Effector memory CD4-positive, alpha-beta T cell (primary cell): ENCODE results near the gene PRKAG2.

ENCODE experiments used
- DNase-seq, 3 donors: peaks; one replicate each; pipeline ENCODE4 v3.0.0-alpha.2; 2020
- H3K27ac ChIP-seq: 2 replicates; pipeline ENCODE4 v1.7.0; 2013; ENCODE audit warnings: mild to moderate bottlenecking, low read length, moderate library complexity; ENCODE audit not compliant: insufficient read depth, poor library complexity, severe bottlenecking
- H3K27me3 ChIP-seq: replicated peaks from 2 replicates; pipeline ENCODE4 v1.7.0; 2013; ENCODE audit warnings: mild to moderate bottlenecking, low read length; ENCODE audit not compliant: insufficient read depth, control insufficient read depth, poor library complexity, severe bottlenecking
- H3K36me3 ChIP-seq: 2 replicates; pipeline ENCODE4 v1.7.0; 2013; ENCODE audit warnings: mild to moderate bottlenecking, low read length, moderate library complexity; ENCODE audit not compliant: control insufficient read depth, insufficient read depth
- H3K4me1 ChIP-seq: 2 replicates; pipeline ENCODE4 v1.7.0; 2013; ENCODE audit warnings: low read length, mild to moderate bottlenecking; ENCODE audit not compliant: control insufficient read depth, insufficient read depth, poor library complexity, severe bottlenecking
- H3K4me3 ChIP-seq: 2 replicates; pipeline ENCODE4 v1.7.0; 2013; ENCODE audit warnings: low read length, low read depth, mild to moderate bottlenecking; ENCODE audit not compliant: insufficient read depth, poor library complexity, severe bottlenecking
- H3K9me3 ChIP-seq: 2 replicates; pipeline ENCODE4 v1.7.0; 2013; ENCODE audit warnings: mild to moderate bottlenecking, low read length, moderate library complexity; ENCODE audit not compliant: control insufficient read depth

The PRKAG2 gene

DNA sequence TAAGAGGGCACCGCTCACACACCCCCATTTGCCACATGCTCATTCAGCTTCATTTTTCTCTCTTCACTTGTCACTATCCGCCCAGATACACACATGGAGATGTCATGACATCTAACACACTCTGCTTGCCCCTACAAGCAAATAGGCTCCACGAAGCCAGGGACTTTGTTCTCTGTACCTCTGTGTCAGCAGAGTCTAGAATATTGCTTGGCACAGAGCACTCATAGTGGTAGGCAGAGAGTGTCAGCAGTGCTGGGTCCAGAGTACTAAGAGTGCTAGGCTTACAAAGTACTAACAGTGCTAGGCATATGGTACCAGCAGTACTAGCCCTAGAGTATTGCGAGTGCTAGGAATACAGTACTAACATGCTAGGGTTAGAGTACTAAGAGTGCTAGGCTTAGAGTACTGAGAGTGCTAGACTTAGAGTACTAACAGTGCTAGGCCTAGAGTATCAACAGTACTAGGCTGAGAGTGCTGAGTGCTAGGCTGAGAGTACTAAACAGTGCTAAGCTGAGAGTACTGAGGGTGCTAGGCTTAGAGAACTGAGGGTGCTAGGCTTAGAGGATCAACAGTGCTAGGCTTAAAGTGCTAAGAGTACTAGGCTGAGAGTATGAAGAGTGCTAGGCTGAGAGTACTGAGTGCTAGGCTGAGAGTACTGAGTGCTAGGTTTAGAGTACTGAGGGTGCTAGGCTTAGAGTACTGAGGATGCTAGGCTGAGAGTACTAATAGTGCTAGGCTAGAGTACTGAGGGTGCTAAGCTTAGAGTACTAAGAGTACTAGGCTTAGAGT is 166.1 kb downstream of the PRKAG2 start:
- H3K36me3 ChIP-seq, result no peaks in the 10 kb centered on the region
- no peak overlapping the region for H3K27ac ChIP-seq
- no peak for DNase-seq
- no peak overlapping the region for H3K4me3 ChIP-seq
- no peaks in the 10 kb centered on the region for H3K27me3 ChIP-seq
- no peaks in the 10 kb centered on the region for H3K4me1 ChIP-seq
- H3K9me3 ChIP-seq, result no peaks in the 10 kb centered on the region

DNA sequence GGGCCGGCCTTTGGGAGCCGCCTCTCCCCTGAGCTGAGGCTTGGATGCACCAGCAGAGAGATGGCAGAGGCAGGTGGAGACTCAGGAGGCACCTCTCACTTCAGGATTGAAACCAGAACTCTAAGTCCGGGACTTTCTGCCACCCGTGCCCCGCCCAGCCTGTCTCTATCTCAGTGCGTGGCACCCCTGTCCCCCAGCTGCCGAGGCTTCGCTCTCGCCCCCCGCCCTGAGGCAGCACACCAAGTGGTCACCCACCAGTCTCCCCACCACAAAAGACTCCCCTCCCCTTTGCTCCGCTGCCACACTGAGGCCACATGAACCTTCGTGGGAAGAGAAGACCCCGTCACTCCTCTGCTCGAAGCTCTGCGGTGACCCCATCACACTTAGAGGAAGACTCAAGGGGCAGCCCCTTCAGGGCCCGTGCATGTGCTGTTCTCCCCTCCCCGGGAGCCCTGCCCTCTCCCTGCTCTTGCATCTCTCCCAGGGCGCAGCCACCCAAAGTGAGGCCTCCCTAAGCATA is 166.7 kb downstream of the PRKAG2 start:
- Histone ChIP-seq H3K36me3 (no peaks in the 10 kb centered on the region), H3K4me3 (no peak overlapping the region), H3K9me3 (no peaks in the 10 kb centered on the region), H3K27ac (no peak overlapping the region), H3K4me1 (no peaks in the 10 kb centered on the region), H3K27me3 (no peaks in the 10 kb centered on the region)
- no peak for DNase-seq

DNA sequence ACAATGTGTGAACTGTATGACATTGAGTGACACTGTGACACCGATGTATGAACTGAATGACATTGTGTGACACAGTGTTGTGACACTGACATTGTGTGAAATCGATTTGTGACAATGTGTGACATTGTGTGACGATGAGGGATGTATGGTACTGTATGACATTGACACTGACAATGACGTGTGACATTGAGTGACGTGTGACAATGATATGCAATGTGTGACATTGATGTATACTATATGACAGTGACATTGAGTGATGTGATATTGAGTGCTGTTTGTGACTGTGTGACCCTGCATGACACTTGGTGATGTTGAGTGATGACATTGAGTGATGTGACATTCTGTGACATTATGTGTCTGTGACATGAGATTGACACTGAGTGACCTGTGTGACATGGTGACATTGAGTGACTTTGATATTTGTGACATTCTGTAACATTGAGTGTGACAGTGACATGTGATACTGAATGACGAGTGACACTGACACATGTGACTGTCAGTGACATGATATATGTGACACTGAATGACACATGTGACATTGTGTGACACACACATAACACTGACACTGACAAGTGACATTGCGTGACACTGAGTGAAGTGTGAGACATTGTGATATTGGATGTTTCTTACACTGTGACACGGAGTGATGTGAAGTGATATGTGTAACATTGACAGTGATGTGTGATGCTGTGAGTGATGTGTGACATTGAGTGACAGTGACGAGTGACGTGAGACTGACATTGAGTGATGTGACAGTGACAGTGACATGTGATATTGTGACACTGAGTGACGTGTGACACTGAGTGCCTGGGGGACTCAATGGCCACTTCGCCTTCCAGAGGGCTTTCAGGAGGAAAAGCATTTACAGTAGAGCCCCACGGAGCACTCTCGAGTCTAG is 167.5 kb downstream of the PRKAG2 start:
- Histone ChIP-seq H3K27ac (no peak overlapping the region), H3K36me3 (no peaks in the 10 kb centered on the region), H3K27me3 (no peaks in the 10 kb centered on the region), H3K9me3 (no peaks in the 10 kb centered on the region), H3K4me1 (no peaks in the 10 kb centered on the region), H3K4me3 (no peak overlapping the region)
- no peak for DNase-seq

DNA sequence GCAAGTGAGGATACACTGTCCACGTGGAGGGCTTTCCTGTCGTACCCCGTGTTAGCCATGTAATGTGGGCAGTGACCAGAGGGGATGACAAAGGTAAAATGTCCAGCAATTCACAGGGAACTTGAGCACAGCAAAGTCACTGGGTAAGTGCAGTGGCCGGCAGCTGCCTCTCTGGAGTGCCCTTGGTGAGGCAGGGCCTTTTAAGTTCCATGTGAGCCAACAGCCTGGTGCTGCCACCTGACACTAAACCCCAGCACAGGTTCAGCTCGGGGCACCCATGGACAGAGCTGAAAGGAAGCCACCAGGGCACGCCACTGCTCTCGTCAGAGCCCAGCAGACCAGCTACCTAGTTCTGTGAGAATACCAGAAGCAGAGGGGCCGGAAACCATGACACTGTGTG is 168.3 kb downstream of the PRKAG2 start:
- Histone ChIP-seq H3K27ac (no peak overlapping the region), H3K4me1 (no peaks in the 10 kb centered on the region), H3K4me3 (no peak overlapping the region), H3K9me3 (no peaks in the 10 kb centered on the region), H3K36me3 (no peaks in the 10 kb centered on the region), H3K27me3 (no peaks in the 10 kb centered on the region)
- DNase-seq, result no peak

DNA sequence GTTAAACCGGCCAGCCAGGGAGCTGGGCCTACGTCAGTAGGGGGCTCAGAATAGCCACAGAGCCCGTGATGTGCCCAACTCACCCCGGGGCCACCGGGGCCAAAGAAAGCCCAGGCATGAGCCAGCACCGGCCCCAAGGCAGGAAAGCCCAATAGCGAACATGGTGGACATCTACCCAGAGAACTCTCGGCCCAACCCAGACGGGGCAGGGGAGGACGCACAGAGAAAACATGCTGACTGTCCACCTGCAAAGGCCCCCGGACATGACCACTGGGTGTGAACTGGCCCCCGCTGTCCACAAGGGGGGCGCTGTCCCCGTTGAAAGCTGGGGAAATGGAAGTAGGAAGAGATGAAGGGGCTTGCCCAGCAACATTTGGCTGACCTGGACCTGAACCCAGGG is 169.2 kb downstream of the PRKAG2 start:
- Histone ChIP-seq H3K4me3 (no peak overlapping the region), H3K27me3 (no peaks in the 10 kb centered on the region), H3K36me3 (no peaks in the 10 kb centered on the region), H3K4me1 (no peaks in the 10 kb centered on the region), H3K9me3 (no peaks in the 10 kb centered on the region), H3K27ac (no peak overlapping the region)
- no peak for DNase-seq

DNA sequence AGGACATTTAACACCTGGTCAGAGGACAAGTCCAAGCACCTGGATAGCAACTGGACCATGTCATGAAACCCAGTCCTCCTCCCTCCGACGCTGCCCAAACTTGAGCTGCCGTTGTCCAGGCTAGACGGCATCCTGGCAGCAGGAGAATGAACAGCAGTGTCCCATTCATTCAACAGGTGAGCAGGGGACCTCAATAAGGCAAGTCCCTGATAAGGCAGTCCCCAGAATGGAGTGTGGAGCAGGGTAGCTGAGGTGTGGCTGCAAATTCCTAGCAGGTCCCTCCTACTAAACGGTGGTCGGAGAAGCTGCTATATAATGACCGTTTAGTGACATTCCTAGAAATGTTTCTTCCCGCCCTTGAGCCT is 169.8 kb downstream of the PRKAG2 start:
- Histone ChIP-seq H3K36me3 (no peaks in the 10 kb centered on the region), H3K27me3 (no peaks in the 10 kb centered on the region), H3K4me3 (no peak overlapping the region), H3K4me1 (no peaks in the 10 kb centered on the region), H3K9me3 (no peaks in the 10 kb centered on the region), H3K27ac (no peak overlapping the region)
- no peak for DNase-seq

DNA sequence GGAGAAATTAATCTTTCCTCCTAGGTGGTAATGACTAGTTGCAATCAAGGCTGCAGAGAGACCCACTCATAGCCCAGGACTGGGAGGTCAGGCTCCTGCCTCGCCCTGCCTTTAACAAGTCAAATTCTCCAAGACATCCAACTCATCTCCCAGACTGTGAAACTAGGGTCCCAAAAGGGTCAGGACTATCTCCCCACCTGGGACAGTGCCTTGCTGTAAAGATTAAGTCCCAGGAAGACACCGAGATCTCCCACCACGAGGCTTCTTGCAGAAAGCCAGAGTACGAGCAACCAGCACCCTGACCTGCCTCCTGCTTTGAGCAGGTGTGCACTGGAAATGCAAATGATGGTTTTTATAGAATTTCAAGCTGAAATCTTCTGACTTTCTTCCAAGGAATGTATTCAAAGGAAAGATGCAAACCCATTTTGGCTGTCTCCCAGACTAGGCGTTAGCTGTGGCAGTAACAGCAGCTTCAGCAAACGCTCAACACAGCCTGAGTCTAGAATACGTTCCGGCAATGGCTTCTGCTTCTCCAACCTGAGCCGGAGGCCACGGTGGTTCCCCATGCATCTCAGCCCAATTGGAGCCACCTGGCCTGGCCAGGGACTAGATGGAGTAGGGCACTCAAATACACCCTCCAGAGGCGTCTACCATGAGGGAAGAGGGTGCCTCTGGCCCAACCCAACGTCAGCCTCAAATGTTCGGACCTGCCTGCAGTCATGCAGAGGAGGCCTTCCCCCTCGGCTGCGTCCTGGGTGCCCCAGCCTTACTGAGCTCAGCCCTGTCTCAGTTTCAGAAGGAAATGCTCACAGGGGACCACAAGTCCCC is 170.4 kb downstream of the PRKAG2 start:
- H3K27me3 ChIP-seq, result no peaks in the 10 kb centered on the region
- no peak for DNase-seq
- no peak overlapping the region for H3K27ac ChIP-seq
- no peaks in the 10 kb centered on the region for H3K36me3 ChIP-seq
- H3K9me3 ChIP-seq, result no peaks in the 10 kb centered on the region
- no peak overlapping the region for H3K4me3 ChIP-seq
- no peaks in the 10 kb centered on the region for H3K4me1 ChIP-seq

DNA sequence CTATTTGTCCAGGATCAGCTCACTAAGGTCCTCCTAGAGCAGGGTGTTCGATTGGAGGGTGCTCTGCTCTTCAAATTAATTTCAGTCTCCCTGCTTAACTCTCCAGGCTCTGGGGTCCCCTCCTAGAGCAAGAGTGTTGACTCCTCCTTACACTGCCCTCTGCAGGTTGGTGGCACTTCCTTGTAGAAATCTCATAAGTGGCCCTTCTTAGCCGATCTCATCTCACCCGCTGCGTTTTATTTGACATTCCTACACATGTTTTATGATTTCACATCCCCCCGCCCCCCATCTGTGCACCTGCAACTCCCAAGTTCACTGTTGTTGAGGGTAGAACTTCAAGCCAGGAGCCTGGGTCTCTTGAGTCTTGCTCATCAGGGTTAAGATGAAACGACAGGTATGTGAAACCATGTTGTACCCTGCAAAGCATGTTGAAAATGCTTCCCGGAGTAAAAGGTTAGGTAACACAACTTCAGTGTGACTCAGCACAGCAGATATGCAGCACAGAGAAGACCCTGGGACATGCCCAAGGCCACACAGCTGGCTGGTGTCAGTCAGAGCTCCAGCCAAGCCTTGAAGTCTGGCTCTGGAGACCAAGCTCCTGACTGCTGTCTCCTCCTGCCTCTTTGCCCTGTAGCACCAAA is 171.2 kb downstream of the PRKAG2 start:
- no peaks in the 10 kb centered on the region for H3K9me3 ChIP-seq
- no peaks in the 10 kb centered on the region for H3K27me3 ChIP-seq
- H3K4me1 ChIP-seq, result no peaks in the 10 kb centered on the region
- H3K27ac ChIP-seq, result no peak overlapping the region
- no peaks in the 10 kb centered on the region for H3K36me3 ChIP-seq
- no peak overlapping the region for H3K4me3 ChIP-seq
- DNase-seq, result no peak

DNA sequence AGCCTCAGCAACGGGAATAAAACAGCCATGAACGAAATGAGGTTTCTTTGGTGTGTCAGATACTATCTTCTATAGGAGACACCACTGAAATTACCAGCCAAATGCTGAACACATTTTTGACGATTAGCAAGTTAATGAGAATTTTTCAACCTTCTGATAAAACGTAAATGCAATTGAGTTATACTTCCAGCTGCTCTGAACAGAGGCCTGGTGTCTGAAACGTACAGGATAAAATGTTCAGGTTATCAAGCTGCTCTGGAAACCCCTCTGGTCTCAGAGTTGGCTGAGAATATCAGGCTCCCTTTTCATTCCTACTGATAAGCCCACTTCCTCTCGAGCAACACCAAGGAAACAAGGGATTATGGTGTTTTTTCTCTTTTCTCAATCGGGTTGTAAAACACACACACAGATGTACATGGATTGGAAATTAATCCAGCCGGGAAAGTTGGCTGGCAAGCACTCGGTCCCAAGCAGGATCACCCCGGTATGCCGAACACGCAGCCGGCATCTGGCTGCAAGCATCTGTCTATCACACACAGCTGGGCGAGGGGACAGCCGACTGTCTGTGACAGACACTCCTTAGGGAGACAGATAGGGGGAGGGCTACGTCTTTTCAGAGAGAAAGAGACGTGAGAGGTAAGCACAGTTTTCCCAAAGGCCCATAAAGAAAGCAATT is 171.8 kb downstream of the PRKAG2 start:
- Histone ChIP-seq H3K27ac (no peak overlapping the region), H3K36me3 (no peaks in the 10 kb centered on the region), H3K4me3 (no peak overlapping the region), H3K27me3 (no peaks in the 10 kb centered on the region), H3K9me3 (no peaks in the 10 kb centered on the region), H3K4me1 (no peaks in the 10 kb centered on the region)
- DNase-seq, result no peak
